HG03108 (cell line): ENCODE measurements around the gene KRTAP10-2.
"Not testable (repeated sequence)": the region's sequence is repeated elsewhere in the genome, so short reads cannot be mapped to it uniquely, and the experiment has no call there.

Source experiments
- ATAC-seq: cut with Tn5 transposase; IDR thresholded peaks from one replicate; pipeline ENCODE4 v1.9.1; 2021; ENCODE audit warnings: moderate library complexity; ENCODE audit not compliant: unreplicated experiment

The KRTAP10-2 gene

GRCh38 chr21:44568261-44568660, 17.0 kb upstream of the KRTAP10-2 start:
- ATAC-seq: no peak

GRCh38 chr21:44567481-44568171, 16.3 kb upstream of the KRTAP10-2 start:
- no peak for ATAC-seq

GRCh38 chr21:44566403-44566802, 15.1 kb upstream of the KRTAP10-2 start:
- no peak for ATAC-seq

GRCh38 chr21:44564886-44565598, 13.7 kb upstream of the KRTAP10-2 start:
- no peak for ATAC-seq

DNA sequence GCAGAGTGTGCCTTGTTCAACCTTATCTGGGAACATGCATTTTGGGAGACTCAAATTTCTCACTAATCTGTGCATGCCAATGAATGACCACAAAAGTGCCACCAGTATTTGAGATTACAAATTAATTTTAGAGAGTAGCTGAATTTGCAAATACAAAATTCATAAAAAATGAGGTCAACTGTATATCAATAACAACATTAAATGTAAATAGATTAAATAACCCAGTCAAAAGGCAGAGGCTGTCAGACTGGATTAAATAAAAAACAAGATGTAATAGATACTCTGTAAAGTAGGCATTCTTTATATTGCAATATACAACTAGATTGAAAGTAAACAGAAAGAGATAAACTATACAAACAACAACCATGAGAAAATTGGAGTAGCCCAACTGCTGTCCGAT, 12.8 kb upstream of the KRTAP10-2 start:
- ATAC-seq: no peak

DNA sequence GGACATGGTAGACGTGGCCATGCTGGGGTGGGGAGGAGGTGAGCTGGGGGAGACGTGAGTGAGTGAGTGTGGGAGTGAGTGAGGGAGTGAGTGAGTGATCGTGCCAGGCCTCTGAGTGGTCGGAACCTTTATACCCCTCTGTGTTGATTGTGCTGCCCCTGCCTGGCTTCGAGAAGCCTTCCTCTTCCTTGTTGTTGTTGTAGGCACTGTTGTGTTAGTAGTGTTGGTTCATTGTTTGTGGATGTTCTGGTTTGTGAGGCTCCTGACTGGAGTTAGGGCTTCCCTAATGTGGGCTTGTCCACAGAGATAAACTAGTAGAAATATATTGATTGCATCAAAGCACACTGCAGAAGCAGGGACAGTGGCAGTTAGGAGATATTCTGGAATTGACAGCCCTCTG, 7.4 kb upstream of the KRTAP10-2 start, which contains the start of gene KRTAP10-3:
KRTAP10-3 (minus strand) TSS at position 101 of the 400 bp plus-strand sequence; CDS start at position 21, 80 bp downstream.
- ATAC-seq: no peak

DNA sequence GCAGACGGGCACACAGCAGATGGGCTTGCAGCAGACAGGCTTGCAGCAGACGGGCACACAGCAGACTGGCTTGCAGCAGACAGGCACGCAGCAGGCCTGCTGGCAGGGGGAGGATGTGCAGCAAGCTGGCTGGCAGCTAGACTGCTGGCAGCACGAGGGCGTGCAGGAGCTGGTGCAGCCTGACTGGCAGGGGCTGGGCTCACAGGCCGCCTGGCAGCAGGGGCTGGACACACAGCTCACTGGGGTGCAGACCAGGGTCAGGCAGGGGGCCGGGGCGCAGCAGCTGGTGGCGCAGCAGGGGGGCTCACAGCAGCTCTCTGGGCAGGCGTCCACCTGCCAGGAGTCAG, 7.0 kb upstream of the KRTAP10-2 start:
- ATAC-seq: not testable (repeated sequence)

DNA sequence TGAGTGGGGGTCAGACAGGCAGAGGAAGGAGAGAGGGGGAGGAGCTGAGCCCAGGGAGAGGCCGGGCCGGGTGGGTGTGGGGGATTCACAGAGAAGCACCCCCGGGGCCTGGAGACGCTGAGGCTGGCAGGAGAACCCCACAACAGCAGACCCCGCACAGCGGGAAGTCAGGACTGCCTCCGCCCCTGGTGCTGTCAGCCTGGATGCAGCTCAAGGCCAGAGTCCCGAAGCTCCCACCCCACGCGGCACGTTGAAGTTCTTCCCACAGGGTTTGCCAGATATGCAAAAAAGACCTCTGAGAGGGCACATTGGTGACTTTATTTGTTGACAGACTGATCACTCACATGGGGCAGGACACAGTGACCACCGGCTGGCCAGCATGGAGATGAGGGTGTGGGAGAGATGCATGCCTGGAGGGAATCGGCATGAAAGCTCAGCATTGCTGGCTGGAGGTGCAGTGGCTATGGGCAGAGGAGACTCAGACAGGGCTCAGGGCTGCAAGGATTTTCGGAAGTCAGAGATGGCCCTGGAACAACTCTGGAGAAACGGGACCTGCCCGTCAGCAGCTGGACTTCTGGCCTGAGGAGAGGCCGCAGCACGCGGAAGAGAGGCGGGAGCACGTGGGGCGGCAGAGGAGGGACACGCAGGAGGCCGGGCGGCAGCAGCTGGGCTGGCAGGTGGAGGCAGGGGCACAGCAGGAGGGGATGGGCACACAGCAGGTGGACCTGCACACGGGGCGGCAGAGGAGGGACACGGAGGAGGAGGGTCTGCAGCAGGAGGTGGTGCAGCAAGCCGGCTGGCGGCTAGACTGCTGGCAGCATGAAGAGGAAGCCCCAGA, 6.4 kb upstream of the KRTAP10-2 start:
- no peak for ATAC-seq

GRCh38 chr21:44556879-44557278, 5.6 kb upstream of the KRTAP10-2 start:
- no peak for ATAC-seq

GRCh38 chr21:44555200-44555875, 4.0 kb upstream of the KRTAP10-2 start:
- ATAC-seq: no peak

DNA sequence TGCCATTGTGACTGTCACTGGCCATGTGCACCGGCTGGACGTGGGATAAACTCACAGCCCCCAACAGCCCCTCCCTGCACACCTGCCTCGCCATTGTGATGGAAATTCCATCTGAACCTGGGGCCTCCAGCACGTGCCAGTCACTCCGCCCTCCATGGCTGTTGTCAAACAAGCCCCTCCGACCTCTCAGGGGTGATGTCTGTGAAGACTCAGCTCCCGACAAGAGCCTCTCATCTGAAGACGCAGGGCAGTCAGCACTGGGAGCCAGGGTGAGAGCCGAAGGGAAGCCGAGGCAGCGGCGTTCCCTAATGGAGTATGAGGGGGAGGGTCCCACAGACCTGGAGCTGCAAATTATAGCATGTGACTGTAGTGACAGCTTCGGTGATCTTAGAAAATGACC, 1.4 kb upstream of the KRTAP10-2 start:
- ATAC-seq: no peak

DNA sequence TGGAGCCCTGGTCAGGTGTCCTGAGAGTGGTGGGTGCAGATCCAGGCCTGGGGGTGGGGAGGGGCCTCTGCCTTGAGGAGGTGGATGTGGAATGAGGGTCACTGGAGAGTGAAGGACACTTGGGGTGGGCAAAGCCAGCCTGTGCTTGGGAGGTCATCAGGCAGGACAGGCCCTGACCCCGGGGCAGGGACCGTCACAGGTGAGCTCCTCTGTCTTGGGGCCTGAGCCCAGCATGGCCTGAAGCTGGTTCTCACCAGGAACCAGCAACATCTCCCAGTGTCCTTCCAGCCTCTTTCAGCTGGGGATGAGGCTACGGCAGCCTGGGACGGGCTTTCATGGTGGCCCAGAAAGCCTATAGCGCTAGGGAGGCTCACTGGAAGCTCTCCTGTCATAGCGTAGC, 831 bp upstream of the KRTAP10-2 start:
- no peak for ATAC-seq

DNA sequence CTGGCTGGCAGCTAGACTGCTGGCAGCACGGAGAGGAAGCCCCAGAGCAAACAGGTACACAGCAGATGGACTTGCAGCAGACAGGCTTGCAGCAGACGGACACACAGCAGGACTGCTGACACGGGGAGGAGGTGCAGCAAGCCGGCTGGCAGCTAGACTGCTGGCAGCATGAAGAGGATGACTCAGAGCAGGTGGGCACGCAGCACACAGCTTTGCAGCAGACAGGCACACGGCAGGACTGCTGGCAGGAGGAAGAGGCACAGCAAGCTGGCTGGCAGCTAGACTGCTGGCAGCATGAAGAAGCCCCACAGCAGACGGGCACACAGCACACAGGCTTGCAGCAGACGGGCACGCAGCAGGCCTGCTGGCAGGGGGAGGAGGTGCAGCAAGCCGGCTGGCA, 498 bp downstream of the KRTAP10-2 start:
- no peak for ATAC-seq

GRCh38 chr21:44550285-44550684, 1.0 kb downstream of the KRTAP10-2 start:
- ATAC-seq: not testable (repeated sequence)

DNA sequence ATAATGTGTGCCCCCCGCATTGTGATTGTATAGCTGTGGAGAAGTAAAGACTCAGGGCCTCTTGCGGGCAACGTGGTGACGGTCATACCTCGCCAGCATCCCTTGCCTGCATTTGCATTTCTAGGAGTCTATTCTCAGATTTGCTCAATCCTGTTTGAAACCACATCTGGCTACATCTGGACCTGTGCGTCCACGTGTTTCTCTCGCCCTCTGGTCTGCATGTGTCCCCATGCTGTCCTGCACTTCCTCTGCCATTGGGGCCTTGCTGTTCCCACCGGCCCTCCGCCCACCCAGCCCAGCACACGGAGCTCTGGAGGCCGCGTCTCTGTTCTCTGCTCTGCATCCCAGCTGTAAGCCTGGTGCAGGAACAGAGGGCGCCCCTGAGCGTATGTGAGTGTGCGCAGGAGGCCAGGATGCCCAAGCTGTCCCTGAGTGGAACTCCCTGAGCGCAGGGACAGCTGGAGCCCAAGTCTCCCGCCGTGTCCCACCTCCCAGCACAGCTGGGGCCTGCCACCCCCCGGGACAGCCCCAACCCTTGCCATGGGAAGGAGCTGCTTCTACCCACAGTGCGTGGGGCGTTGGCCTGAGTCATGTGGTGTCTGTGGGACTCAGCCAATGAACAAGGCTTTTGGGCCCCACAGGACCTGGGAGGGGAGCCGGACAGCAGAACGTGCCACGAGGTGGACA, 1.6 kb downstream of the KRTAP10-2 start:
- ATAC-seq: no peak

- no peak for ATAC-seq
Observed at GRCh38 chr21:44548922-44549321, 2.4 kb downstream of the KRTAP10-2 start.

DNA sequence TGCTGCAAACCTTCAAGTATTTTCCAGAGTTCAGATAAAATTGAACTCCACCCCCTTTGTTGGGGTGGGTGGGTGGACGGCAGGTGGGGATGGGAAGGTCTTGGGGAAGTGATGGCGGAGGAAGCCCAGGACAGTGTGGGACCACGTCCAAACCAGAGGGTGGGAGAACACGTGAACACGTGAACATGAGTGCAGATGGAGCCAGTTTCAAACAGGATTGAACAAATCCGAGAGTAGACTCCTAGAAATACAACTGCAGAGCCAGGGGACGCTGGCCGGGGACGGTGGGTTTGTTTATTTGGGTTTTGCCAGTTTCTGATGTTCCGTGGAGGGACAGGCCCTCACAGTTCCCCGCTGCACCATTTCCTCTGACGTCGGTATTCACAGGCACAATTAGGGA, 2.9 kb downstream of the KRTAP10-2 start:
- no peak for ATAC-seq

- ATAC-seq: no peak
Observed at GRCh38 chr21:44547656-44548331, 3.5 kb downstream of the KRTAP10-2 start.

- no peak for ATAC-seq
Observed at GRCh38 chr21:44544566-44544965, 6.7 kb downstream of the KRTAP10-2 start.

- no peak for ATAC-seq
Observed at GRCh38 chr21:44542716-44543115, 8.6 kb downstream of the KRTAP10-2 start.
